ENCODE results near the gene EDIL3. TPM values are rescaled to one million over a fixed set of nuclear protein-coding genes. Genes with fewer than 3 reads are reported as not detected.
A peak's percentile ranks its signal among the peaks of the same experiment; 100 is the strongest.

The EDIL3 gene
- total RNA-seq (2016; rRNA removed; fragmentation: Illumina TruSeq; extraction: Trizol) (not detected in 2 replicates), polyA plus RNA-seq (2011; rRNA removed) (0.01 TPM in 1 of 2 replicates, not detected in the other), polyA minus RNA-seq (2011; rRNA and poly(A)+ RNA removed; ENCODE audit: low replicate concordance) (0.05 TPM in 1 of 2 replicates, not detected in the other), Bru-seq, nascent RNA (percentile 2 among the genes with signal in this experiment), BruChase-seq, experiment 1, labeled RNA remaining after a 6-hour chase (percentile 1 among the genes with signal in this experiment), BruChase-seq, experiment 2, labeled RNA remaining after a 2-hour chase (percentile 4 among the genes with signal in this experiment)
- total RNA-seq (2016; cell fraction: cytosol; rRNA removed; fragmentation: Illumina TruSeq; extraction: Trizol; ENCODE audit: low read depth): not detected in 2 replicates
- not detected in 2 replicates for total RNA-seq (2016; cell fraction: insoluble cytoplasmic fraction; rRNA removed; fragmentation: Illumina TruSeq; extraction: Trizol)
- total RNA-seq (2016; cell fraction: membrane; rRNA removed; fragmentation: Illumina TruSeq; extraction: Trizol): not detected in 2 replicates
- total RNA-seq (2016; cell fraction: nucleus; rRNA removed; fragmentation: Illumina TruSeq; extraction: Trizol): not detected in 2 replicates
- not detected in 2 replicates for polyA plus RNA-seq (2011; cell fraction: cytosol; rRNA removed)
- not detected in 2 replicates for polyA plus RNA-seq (2011; cell fraction: nucleus; rRNA removed)
- polyA plus RNA-seq (2012): not detected in 2 replicates
- not detected in 2 replicates for polyA plus RNA-seq (2016; cell fraction: cytosol; fragmentation: Illumina TruSeq; extraction: Trizol; ENCODE audit: low read depth)
- not detected in 2 replicates for polyA plus RNA-seq (2016; cell fraction: insoluble cytoplasmic fraction; fragmentation: Illumina TruSeq; extraction: Trizol; ENCODE audit: low read depth)
- not detected in 2 replicates for polyA plus RNA-seq (2016; cell fraction: membrane; fragmentation: Illumina TruSeq; extraction: Trizol; ENCODE audit: low read depth)
- polyA plus RNA-seq (2016; cell fraction: nucleus; fragmentation: Illumina TruSeq; extraction: Trizol; ENCODE audit: insufficient read depth, low read depth): not detected in 2 replicates
- not detected in 2 replicates for polyA minus RNA-seq (2011; cell fraction: cytosol; rRNA and poly(A)+ RNA removed)
- polyA minus RNA-seq (2011; cell fraction: nucleus; rRNA and poly(A)+ RNA removed): not detected in 2 replicates
- long read RNA-seq, experiment 1: 0 reads
- long read RNA-seq, experiment 2: 0 reads

GRCh38 chr5:84384604-84385575, at the start of gene EDIL3:
Gene EDIL3 (minus strand): TSS chr5:84384880. CDS start chr5:84384374, 506 bp downstream.
- Histone ChIP-seq H3K27ac (ENCODE audit: extremely low read length, insufficient read depth, low read length) (no peak within 1 kb of the TSS), H3K9ac (ENCODE audit: insufficient read depth, low read depth, low read length) (no peak within 1 kb of the TSS), H3K79me2 (ENCODE audit: insufficient read depth, low read length) (no peaks in the 10 kb centered on the region), H3K27me3 (ENCODE audit: control insufficient read depth in 1 of 2, insufficient read depth in 2 of 2, low read length in 2 of 2) (peaks cover 2 to 35% of the 10 kb centered on the region in 2 experiments; a peak in 3 of 5 replicates), H3K36me3 (replicated peaks in 1 of 2; ENCODE audit: control insufficient read depth in 1 of 2, insufficient read depth in 2 of 2, low read length in 2 of 2) (no peaks in the 10 kb centered on the region), H3K4me1 (ENCODE audit: insufficient read depth, low read length) (peaks cover 16% of the 10 kb centered on the region; the same call in 1 of the 2 replicates), H2AFZ (ENCODE audit: low read length) (no peak within 1 kb of the TSS), H3K4me3 (replicated peaks in 1 of 3; ENCODE audit: insufficient read depth in 1 of 3, low read depth in 2 of 3, low read length in 3 of 3) (peak within 1 kb of the TSS in 1 of 3 experiments; percentile 33; a peak in 1 of 6 replicates), H4K20me1 (ENCODE audit: insufficient read depth, low read length) (no peaks in the 10 kb centered on the region), H3K9me3 (ENCODE audit: low read length) (no peaks in the 10 kb centered on the region), H3K4me2 (ENCODE audit: low read depth, low read length) (peak within 1 kb of the TSS; percentile 36; the same call in 1 of the 2 replicates)
- TF ChIP-seq ZNF207 (IDR thresholded peaks at IDR 0.05; ENCODE audit: borderline replicate concordance) (no peak), ZBTB34 (CRISPR knock-in tag; IDR thresholded peaks at IDR 0.05) (no peak), ATM (IDR thresholded peaks at IDR 0.05; ENCODE audit: borderline replicate concordance) (no peak), ZSCAN21 (CRISPR knock-in tag; IDR thresholded peaks at IDR 0.05; ENCODE audit: borderline replicate concordance) (no peak), RFXANK (CRISPR knock-in tag; IDR thresholded peaks at IDR 0.05) (no peak), EZH2 (conservative IDR thresholded peaks at IDR 0.05; ENCODE audit: low read depth, low read length) (0 out of 2 replicates have a peak, but pooled peaks have one; percentile 25), ZNF468 (CRISPR knock-in tag; IDR thresholded peaks at IDR 0.05) (no peak), HNF1B (CRISPR knock-in tag; IDR thresholded peaks at IDR 0.05) (no peak)
- 23% methylated on average over 17 of the region's 54 CpGs for WGBS (ENCODE audit: low lambda C conversion rate)
- DNase-seq (ENCODE audit: low spot score) (no peak), ATAC-seq (peak; percentile 65), FAIRE-seq (no peak)
- BruUV-seq (replicated peaks): no TSS peak
- in situ Hi-C loops (cut with HindIII; ENCODE audit: extremely low pct_ligation_motif_present, low pct_unique_long_range_greater_than_20kb): no loop called here
- intact Hi-C loops (cut with micrococcal nuclease; ENCODE audit: unreplicated experiment): no loop called here
- POLR2A ChIA-PET: no interaction called here
- CTCF ChIA-PET (ENCODE audit: low intra/inter-chr PET ratio, low total read pairs): no interaction called here

All from HepG2 (cell line).